ENCODE results near the gene JKAMP. TPM values are rescaled to one million over a fixed set of nuclear protein-coding genes. Genes with fewer than 3 reads are reported as not detected.

Gene JKAMP
- polyA plus RNA-seq, 1 experiment: 208 TPM

DNA sequence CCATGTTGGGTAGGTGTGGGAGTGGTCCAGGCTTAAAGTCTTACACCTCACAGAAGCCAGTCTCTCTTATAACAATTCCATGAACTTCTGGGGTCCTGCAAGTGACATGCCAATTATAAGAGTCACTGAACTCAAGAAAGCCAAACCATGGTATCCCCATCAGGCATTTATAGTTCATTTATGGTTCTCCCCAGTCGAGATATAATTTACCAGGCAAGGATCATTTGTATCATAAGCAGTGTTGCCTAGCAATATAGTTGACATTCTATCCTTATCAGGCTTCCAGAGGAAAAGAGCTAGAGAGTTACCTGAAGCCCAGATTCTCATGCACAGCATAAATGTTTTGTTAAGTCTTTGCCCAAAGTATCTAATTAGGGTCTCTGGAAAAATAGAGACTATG is 8.1 kb downstream of the JKAMP start:
- no peak for DNase-seq (ENCODE audit: low read depth, low spot score)
- H3K27ac ChIP-seq (ENCODE audit: low read depth, low read length): no peak overlapping the region
- POLR2A ChIA-PET: interaction anchor here (0.7 kb wide), 1 partner anchor 1135 kb away, joined by 3 read pairs; no protein-coding TSS in a partner anchor
- TF ChIP-seq, protein P1, sequence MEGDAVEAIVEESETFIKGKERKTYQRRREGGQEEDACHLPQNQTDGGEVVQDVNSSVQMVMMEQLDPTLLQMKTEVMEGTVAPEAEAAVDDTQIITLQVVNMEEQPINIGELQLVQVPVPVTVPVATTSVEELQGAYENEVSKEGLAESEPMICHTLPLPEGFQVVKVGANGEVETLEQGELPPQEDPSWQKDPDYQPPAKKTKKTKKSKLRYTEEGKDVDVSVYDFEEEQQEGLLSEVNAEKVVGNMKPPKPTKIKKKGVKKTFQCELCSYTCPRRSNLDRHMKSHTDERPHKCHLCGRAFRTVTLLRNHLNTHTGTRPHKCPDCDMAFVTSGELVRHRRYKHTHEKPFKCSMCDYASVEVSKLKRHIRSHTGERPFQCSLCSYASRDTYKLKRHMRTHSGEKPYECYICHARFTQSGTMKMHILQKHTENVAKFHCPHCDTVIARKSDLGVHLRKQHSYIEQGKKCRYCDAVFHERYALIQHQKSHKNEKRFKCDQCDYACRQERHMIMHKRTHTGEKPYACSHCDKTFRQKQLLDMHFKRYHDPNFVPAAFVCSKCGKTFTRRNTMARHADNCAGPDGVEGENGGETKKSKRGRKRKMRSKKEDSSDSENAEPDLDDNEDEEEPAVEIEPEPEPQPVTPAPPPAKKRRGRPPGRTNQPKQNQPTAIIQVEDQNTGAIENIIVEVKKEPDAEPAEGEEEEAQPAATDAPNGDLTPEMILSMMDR (IDR thresholded peaks at IDR 0.05; ENCODE audit: low read depth, low read length): no peak
- no peaks in the 10 kb centered on the region for H3K9me3 ChIP-seq (ENCODE audit: control insufficient read depth, insufficient read depth, low read length)
- CTCF ChIA-PET: interaction anchor here (1.0 to 1.4 kb wide), 2 partner anchors 15 to 84 kb away, joined by 3 to 4 read pairs; partner anchors contain the start of gene CCDC175
- H3K4me3 ChIP-seq (ENCODE audit: low read depth, low read length): no peak overlapping the region
- no peaks in the 10 kb centered on the region for H3K27me3 ChIP-seq (ENCODE audit: control insufficient read depth, insufficient read depth, low read length)

DNA sequence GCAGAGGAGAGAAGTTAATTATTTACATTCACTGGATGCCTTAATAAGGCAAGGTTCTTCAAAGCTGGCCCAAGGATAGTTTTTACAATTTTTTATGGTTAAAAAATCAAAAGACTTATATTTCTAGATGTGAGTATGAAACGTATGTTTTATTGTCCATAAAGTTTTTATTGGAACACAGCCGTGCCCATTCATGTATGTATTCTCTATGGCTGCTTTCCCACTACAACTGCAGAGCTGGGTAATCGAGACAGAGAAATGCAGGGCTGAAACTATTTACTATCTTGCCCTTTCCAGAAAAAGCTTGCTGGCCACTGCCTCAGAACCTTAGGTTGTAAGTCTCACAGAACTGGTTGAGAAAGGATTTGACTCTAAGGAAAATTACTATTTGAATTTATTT is 16.4 kb downstream of the JKAMP start:
- no peak overlapping the region for H3K27ac ChIP-seq (ENCODE audit: low read depth, low read length)
- ChIA-PET POLR2A (no interaction called here), CTCF (interaction anchor here (0.9 to 2.6 kb wide), 3 partner anchors 11 to 831 kb away, joined by 3 to 15 read pairs (median 4); partner anchors contain the start of gene CCDC175)
- DNase-seq (ENCODE audit: low read depth, low spot score): no peak
- no peak overlapping the region for H3K4me3 ChIP-seq (ENCODE audit: low read depth, low read length)
- H3K9me3 ChIP-seq (ENCODE audit: control insufficient read depth, insufficient read depth, low read length): no peaks in the 10 kb centered on the region
- TF ChIP-seq, protein P1 (IDR thresholded peaks at IDR 0.05; ENCODE audit: low read depth, low read length): no peak
- H3K27me3 ChIP-seq (ENCODE audit: control insufficient read depth, insufficient read depth, low read length): no peaks in the 10 kb centered on the region

DNA sequence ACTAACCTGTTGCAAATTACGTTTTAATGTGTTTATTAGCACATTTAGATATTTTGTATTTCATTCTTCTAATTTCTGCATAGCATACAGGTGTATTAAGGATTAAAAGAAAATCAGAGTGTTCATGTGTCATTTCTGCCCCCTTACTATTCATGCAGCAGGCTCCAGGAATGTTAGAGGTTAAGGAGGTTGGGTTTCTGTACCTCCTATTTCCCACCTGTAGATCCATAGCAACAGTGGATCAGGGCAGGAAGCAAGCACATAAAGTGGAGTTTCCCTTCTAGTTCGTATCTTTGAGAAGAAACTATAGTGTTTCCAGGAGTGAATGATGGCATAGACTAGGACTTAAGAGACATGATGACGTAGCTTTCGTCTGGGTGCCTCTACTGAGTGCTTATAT is 18.9 kb downstream of the JKAMP start:
- no peak for DNase-seq (ENCODE audit: low read depth, low spot score)
- ChIA-PET POLR2A (no interaction called here), CTCF (interaction anchor here (1.1 to 3.6 kb wide), 2 partner anchors 9 to 74 kb away, joined by 3 to 32 read pairs; partner anchors contain the start of gene CCDC175)
- no peak overlapping the region for H3K4me3 ChIP-seq (ENCODE audit: low read depth, low read length)
- no peak overlapping the region for H3K27ac ChIP-seq (ENCODE audit: low read depth, low read length)
- TF ChIP-seq, protein P1 (IDR thresholded peaks at IDR 0.05; ENCODE audit: low read depth, low read length): no peak
- no peaks in the 10 kb centered on the region for H3K27me3 ChIP-seq (ENCODE audit: control insufficient read depth, insufficient read depth, low read length)
- H3K9me3 ChIP-seq (ENCODE audit: control insufficient read depth, insufficient read depth, low read length): no peaks in the 10 kb centered on the region

DNA sequence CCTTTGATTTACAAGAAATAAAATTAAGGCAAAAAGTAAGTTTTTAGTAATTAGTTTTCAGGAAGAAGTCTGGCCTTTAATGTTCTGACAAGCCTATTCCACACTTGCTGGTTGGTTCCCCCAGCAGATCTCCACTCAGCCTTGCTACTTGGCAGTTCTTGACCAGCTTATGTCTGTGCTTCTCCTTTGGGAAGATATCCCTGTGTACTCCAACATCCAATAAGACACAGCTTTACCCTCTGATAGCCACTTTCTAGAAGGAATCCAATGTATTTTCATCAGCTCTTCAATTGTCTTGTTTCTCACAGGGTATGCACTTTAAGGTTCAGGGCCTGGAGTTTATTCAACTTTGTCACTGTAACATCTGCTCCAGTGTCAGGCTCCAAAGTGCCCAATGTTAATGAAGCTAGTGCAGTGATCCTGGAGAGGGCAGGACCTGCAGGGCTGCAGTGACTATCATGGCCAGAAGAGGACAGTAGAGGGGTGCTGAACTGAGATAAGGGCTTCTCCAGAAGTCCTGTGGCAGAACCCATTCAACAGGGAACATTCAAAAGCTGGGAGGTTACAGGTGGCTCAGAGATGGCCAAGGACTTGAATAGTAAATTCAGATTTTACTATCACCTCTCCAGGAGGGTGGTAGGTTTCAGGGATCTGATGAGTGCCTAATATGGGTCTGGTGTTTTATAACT is 22.9 kb downstream of the JKAMP start:
- H3K27me3 ChIP-seq (ENCODE audit: control insufficient read depth, insufficient read depth, low read length): no peaks in the 10 kb centered on the region
- H3K9me3 ChIP-seq (ENCODE audit: control insufficient read depth, insufficient read depth, low read length): no peaks in the 10 kb centered on the region
- DNase-seq (ENCODE audit: low read depth, low spot score): peak; percentile 26
- ChIA-PET POLR2A (interaction anchor here (1.4 kb wide), 1 partner anchor 23 kb away, joined by 5 read pairs; the partner anchor contains the start of genes JKAMP and L3HYPDH), CTCF (interaction anchor here (0.5 to 5.3 kb wide), 30 partner anchors 9 to 1571 kb away, joined by 3 to 169 read pairs (median 5); partner anchors contain the start of gene CCDC175)
- H3K27ac ChIP-seq (ENCODE audit: low read depth, low read length): no peak overlapping the region
- TF ChIP-seq, protein P1 (IDR thresholded peaks at IDR 0.05; ENCODE audit: low read depth, low read length): peak; percentile 99
- H3K4me3 ChIP-seq (ENCODE audit: low read depth, low read length): no peak overlapping the region

DNA sequence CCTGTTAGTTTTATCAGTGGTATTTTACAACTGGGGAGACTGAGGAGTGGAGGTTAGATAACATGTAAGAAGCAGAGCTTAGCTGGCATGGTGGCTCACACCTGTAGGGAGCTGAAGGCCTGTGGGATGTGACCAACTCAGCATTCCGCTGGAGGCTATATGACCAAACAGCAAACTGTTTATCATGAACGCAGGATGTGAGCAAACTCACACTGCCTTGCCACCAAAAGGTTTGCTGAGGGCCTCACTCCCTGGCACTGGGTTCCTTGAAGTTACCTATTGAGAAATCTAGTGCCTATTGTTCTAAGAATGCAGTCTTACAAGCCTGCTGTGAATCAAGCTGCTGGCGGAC is 23.4 kb downstream of the JKAMP start:
- CTCF ChIA-PET: interaction anchor here (0.5 to 5.3 kb wide), 25 partner anchors 9 to 1571 kb away, joined by 3 to 169 read pairs (median 5); partner anchors contain the start of gene CCDC175
- H3K9me3 ChIP-seq (ENCODE audit: control insufficient read depth, insufficient read depth, low read length): no peaks in the 10 kb centered on the region
- H3K27me3 ChIP-seq (ENCODE audit: control insufficient read depth, insufficient read depth, low read length): no peaks in the 10 kb centered on the region
- TF ChIP-seq, protein P1 (IDR thresholded peaks at IDR 0.05; ENCODE audit: low read depth, low read length): no peak
- POLR2A ChIA-PET: interaction anchor here (1.4 kb wide), 1 partner anchor 23 kb away, joined by 5 read pairs; the partner anchor contains the start of genes JKAMP and L3HYPDH
- H3K4me3 ChIP-seq (ENCODE audit: low read depth, low read length): no peak overlapping the region
- H3K27ac ChIP-seq (ENCODE audit: low read depth, low read length): no peak overlapping the region
- DNase-seq (ENCODE audit: low read depth, low spot score): no peak
